Spinal cord (tissue), 10 donors: ENCODE data around the gene XYLT1. TPM values are rescaled to one million over a fixed set of nuclear protein-coding genes. Genes with fewer than 3 reads are reported as not detected.

Experiments
- DNase-seq, 6 donors: peaks; one replicate each; pipeline versions ENCODE4 v3.0.0 to v3.0.0-alpha.2; 2013 to 2015; ENCODE audit warnings: low spot score in 6 of 6, low read depth in 4 of 6
- H3K27ac ChIP-seq: one replicate; pipeline ENCODE4 v1.5.1; 2013; ENCODE audit warnings: low read depth, low read length, control low read depth
- H3K27me3 ChIP-seq: one replicate; pipeline ENCODE4 v1.6.1; 2013; ENCODE audit warnings: low read length; ENCODE audit not compliant: control insufficient read depth, insufficient read depth
- H3K36me3 ChIP-seq: one replicate; pipeline ENCODE4 v1.6.1; 2013; ENCODE audit warnings: low read length; ENCODE audit not compliant: control insufficient read depth, insufficient read depth
- H3K4me1 ChIP-seq: one replicate; pipeline ENCODE4 v1.6.1; 2013; ENCODE audit warnings: low read length; ENCODE audit not compliant: control insufficient read depth, insufficient read depth
- H3K4me3 ChIP-seq: one replicate; pipeline ENCODE4 v1.5.1; 2013; ENCODE audit warnings: low read depth, low read length, control low read depth
- H3K9me3 ChIP-seq: one replicate; pipeline ENCODE4 v1.6.1; 2013; ENCODE audit warnings: low read length; ENCODE audit not compliant: control insufficient read depth, insufficient read depth
- WGBS: methylation state at CpG from one replicate; pipeline ENCODE4 v1.1.5; 2013; ENCODE audit warnings: missing lambda C conversion rate; ENCODE audit not compliant: insufficient coverage; 5-methylcytosine and 5-hydroxymethylcytosine counted together
- polyA plus RNA-seq, 2 donors: library from polyadenylated mRNA; unstranded; fragments of 120-200 nt; gene quantifications; one replicate each; pipeline ENCODE4 v1.2.1, GENCODE V29; 2013; ENCODE audit not compliant: insufficient read length in 2 of 2
- total RNA-seq, 2 donors: library from RNA; depleted of rRNA in 1 of 2; stranded (reverse); fragments of 120-200 nt in 1 of 2; fragments of >200 nt in 1 of 2; gene quantifications; one replicate each; pipeline versions ENCODE4 v1.2.3 to v1.2.4, GENCODE V29; 2013 to 2014
- donor health status: healthy.

The XYLT1 gene
- total and polyA plus RNA-seq, 4 donors: 13.0 to 17.0 (median 15.2) TPM

- WGBS: 95% methylated on average over 2 of the region's 2 CpGs
- H3K36me3 ChIP-seq: peaks cover 10% of the 10 kb centered on the region
- no peaks in the 10 kb centered on the region for H3K4me1 ChIP-seq
- H3K4me3 ChIP-seq: no peak overlapping the region
- no peak for DNase-seq
- no peaks in the 10 kb centered on the region for H3K9me3 ChIP-seq
- H3K27ac ChIP-seq: no peak overlapping the region
- no peaks in the 10 kb centered on the region for H3K27me3 ChIP-seq
These were observed 325.7 kb downstream of the XYLT1 start for GRCh38 chr16:17145029-17145428.

GRCh38 chr16:17144431-17144830 is 326.3 kb downstream of the XYLT1 start:
- Histone ChIP-seq H3K27me3 (no peaks in the 10 kb centered on the region), H3K36me3 (peaks cover 14% of the 10 kb centered on the region), H3K4me3 (no peak overlapping the region), H3K4me1 (no peaks in the 10 kb centered on the region), H3K27ac (no peak overlapping the region), H3K9me3 (no peaks in the 10 kb centered on the region)
- 85% methylated on average over 2 of the region's 4 CpGs for WGBS
- no peak for DNase-seq

GRCh38 chr16:17143546-17144419 is 327.0 kb downstream of the XYLT1 start:
- no peaks in the 10 kb centered on the region for H3K9me3 ChIP-seq
- peaks cover 14% of the 10 kb centered on the region for H3K36me3 ChIP-seq
- H3K27me3 ChIP-seq: no peaks in the 10 kb centered on the region
- DNase-seq: no peak
- no peak overlapping the region for H3K4me3 ChIP-seq
- H3K27ac ChIP-seq: no peak overlapping the region
- WGBS: 97% methylated on average over 4 of the region's 8 CpGs
- no peaks in the 10 kb centered on the region for H3K4me1 ChIP-seq

- H3K27me3 ChIP-seq: no peaks in the 10 kb centered on the region
- no peak overlapping the region for H3K27ac ChIP-seq
- H3K9me3 ChIP-seq: no peaks in the 10 kb centered on the region
- H3K36me3 ChIP-seq: peaks cover 26% of the 10 kb centered on the region
- WGBS: 80% methylated on average over 2 of the region's 4 CpGs
- DNase-seq: peak in 1 of 6 donors; percentile 29
- H3K4me1 ChIP-seq: no peaks in the 10 kb centered on the region
- no peak overlapping the region for H3K4me3 ChIP-seq
These were observed 332.0 kb downstream of the XYLT1 start for GRCh38 chr16:17138801-17139200.

GRCh38 chr16:17135439-17135838 is 335.3 kb downstream of the XYLT1 start:
- DNase-seq: no peak
- H3K9me3 ChIP-seq: no peaks in the 10 kb centered on the region
- WGBS: 75% methylated on average over 2 of the region's 4 CpGs
- H3K27me3 ChIP-seq: no peaks in the 10 kb centered on the region
- no peak overlapping the region for H3K4me3 ChIP-seq
- H3K4me1 ChIP-seq: no peaks in the 10 kb centered on the region
- H3K36me3 ChIP-seq: peaks cover 20% of the 10 kb centered on the region
- no peak overlapping the region for H3K27ac ChIP-seq

- no peak for DNase-seq
- Histone ChIP-seq H3K4me1 (no peaks in the 10 kb centered on the region), H3K27ac (no peak overlapping the region), H3K36me3 (peaks cover 15% of the 10 kb centered on the region), H3K27me3 (no peaks in the 10 kb centered on the region), H3K4me3 (no peak overlapping the region), H3K9me3 (no peaks in the 10 kb centered on the region)
- WGBS: 95% methylated on average over 10 of the region's 10 CpGs
These were observed 336.2 kb downstream of the XYLT1 start for GRCh38 chr16:17134586-17134985.

GRCh38 chr16:17133851-17134250 is 336.9 kb downstream of the XYLT1 start:
- no CpG with 5 or more reads among the region's 5 CpGs for WGBS
- Histone ChIP-seq H3K36me3 (peaks cover 15% of the 10 kb centered on the region), H3K9me3 (no peaks in the 10 kb centered on the region), H3K4me3 (no peak overlapping the region), H3K27ac (no peak overlapping the region), H3K4me1 (no peaks in the 10 kb centered on the region), H3K27me3 (no peaks in the 10 kb centered on the region)
- DNase-seq: no peak

- H3K4me3 ChIP-seq: no peak overlapping the region
- H3K36me3 ChIP-seq: peaks cover 16% of the 10 kb centered on the region
- H3K9me3 ChIP-seq: no peaks in the 10 kb centered on the region
- H3K27ac ChIP-seq: no peak overlapping the region
- 80% methylated on average over 2 of the region's 6 CpGs for WGBS
- no peaks in the 10 kb centered on the region for H3K4me1 ChIP-seq
- no peaks in the 10 kb centered on the region for H3K27me3 ChIP-seq
- no peak for DNase-seq
These were observed 339.4 kb downstream of the XYLT1 start for GRCh38 chr16:17131351-17131750.

GRCh38 chr16:17130733-17131132 is 340.0 kb downstream of the XYLT1 start:
- Histone ChIP-seq H3K4me1 (no peaks in the 10 kb centered on the region), H3K4me3 (no peak overlapping the region), H3K36me3 (peaks cover 16% of the 10 kb centered on the region), H3K9me3 (no peaks in the 10 kb centered on the region), H3K27me3 (no peaks in the 10 kb centered on the region), H3K27ac (no peak overlapping the region)
- DNase-seq: no peak
- WGBS: 85% methylated on average over 3 of the region's 6 CpGs

GRCh38 chr16:17129971-17130370 is 340.8 kb downstream of the XYLT1 start:
- WGBS: 78% methylated on average over 4 of the region's 5 CpGs
- H3K9me3 ChIP-seq: no peaks in the 10 kb centered on the region
- H3K36me3 ChIP-seq: peaks cover 16% of the 10 kb centered on the region
- no peak overlapping the region for H3K27ac ChIP-seq
- no peak for DNase-seq
- H3K27me3 ChIP-seq: no peaks in the 10 kb centered on the region
- no peak overlapping the region for H3K4me3 ChIP-seq
- H3K4me1 ChIP-seq: no peaks in the 10 kb centered on the region
